PC-3 (cell line): ENCODE data around the gene RIT2.

Source experiments
- EZH2 ChIP-seq: fragments of 300-600 bp; sonication (generic); IDR thresholded peaks from one replicate; pipeline ENCODE4 v1.6.1; 2017; ENCODE audit warnings: antibody characterized with exemption, mild to moderate bottlenecking, low read length; ENCODE audit not compliant: unreplicated experiment
- EZH2phosphoT487 ChIP-seq: fragments of 300-600 bp; sonication (generic); IDR thresholded peaks from 2 replicates; pipeline ENCODE4 v1.6.1; 2018; ENCODE audit warnings: mild to moderate bottlenecking, antibody characterized with exemption, low read length, borderline replicate concordance
- TF ChIP-seq, protein P1 (sequence below): fragments of 300-600 bp; sonication (generic); conservative IDR thresholded peaks from 2 replicates; pipeline ENCODE4 v1.5.1; 2017; ENCODE audit warnings: antibody characterized with exemption, low read depth, mild to moderate bottlenecking, low read length

DNA sequence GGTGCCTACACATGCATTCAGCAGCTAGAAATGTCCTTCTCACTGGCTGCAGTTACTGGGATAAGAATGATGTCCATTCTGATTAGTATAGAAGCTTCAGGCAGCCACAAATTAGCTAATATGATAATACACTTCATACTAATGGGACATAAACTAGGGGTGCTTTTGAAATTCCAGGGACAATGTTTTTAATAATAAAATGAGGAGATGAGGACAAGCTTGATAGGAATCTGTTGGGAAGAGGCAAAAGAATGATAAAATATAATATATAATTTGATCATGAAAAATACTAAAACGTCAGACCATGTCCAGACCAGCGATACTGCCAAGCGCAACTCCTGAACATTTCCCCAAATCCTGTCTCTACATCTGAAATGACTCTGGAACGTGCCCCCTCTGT lies 157.1 kb downstream of the RIT2 start:
- TF ChIP-seq, protein P1, sequence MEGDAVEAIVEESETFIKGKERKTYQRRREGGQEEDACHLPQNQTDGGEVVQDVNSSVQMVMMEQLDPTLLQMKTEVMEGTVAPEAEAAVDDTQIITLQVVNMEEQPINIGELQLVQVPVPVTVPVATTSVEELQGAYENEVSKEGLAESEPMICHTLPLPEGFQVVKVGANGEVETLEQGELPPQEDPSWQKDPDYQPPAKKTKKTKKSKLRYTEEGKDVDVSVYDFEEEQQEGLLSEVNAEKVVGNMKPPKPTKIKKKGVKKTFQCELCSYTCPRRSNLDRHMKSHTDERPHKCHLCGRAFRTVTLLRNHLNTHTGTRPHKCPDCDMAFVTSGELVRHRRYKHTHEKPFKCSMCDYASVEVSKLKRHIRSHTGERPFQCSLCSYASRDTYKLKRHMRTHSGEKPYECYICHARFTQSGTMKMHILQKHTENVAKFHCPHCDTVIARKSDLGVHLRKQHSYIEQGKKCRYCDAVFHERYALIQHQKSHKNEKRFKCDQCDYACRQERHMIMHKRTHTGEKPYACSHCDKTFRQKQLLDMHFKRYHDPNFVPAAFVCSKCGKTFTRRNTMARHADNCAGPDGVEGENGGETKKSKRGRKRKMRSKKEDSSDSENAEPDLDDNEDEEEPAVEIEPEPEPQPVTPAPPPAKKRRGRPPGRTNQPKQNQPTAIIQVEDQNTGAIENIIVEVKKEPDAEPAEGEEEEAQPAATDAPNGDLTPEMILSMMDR: no peak
- no peak for TF ChIP-seq EZH2
- TF ChIP-seq EZH2phosphoT487: no peak
